ENCODE measurements around the gene TMEM255B.

Gene TMEM255B

GRCh38 chr13:113849546-113849945, 90.5 kb downstream of the TMEM255B start:
- no peak for DNase-seq (ENCODE audit: low read depth)

GRCh38 chr13:113849981-113850721, 91.1 kb downstream of the TMEM255B start:
- DNase-seq (ENCODE audit: low read depth), result no peak

GRCh38 chr13:113850722-113851479, 91.9 kb downstream of the TMEM255B start:
- no peak for DNase-seq (ENCODE audit: low read depth)

GRCh38 chr13:113851480-113851803, 92.4 kb downstream of the TMEM255B start:
- no peak for DNase-seq (ENCODE audit: low read depth)

GRCh38 chr13:113851826-113852535, 93.0 kb downstream of the TMEM255B start:
- no peak for DNase-seq (ENCODE audit: low read depth)

- no peak for DNase-seq (ENCODE audit: low read depth)
Measured at GRCh38 chr13:113852536-113853517, 93.8 kb downstream of the TMEM255B start.

GRCh38 chr13:113853518-113854237, 94.7 kb downstream of the TMEM255B start:
- DNase-seq (ENCODE audit: low read depth), result no peak

GRCh38 chr13:113854238-113855011, 95.4 kb downstream of the TMEM255B start:
- no peak for DNase-seq (ENCODE audit: low read depth)

GRCh38 chr13:113855012-113855921, 96.2 kb downstream of the TMEM255B start:
- DNase-seq (ENCODE audit: low read depth), result no peak

GRCh38 chr13:113855931-113856715, 97.1 kb downstream of the TMEM255B start:
- no peak for DNase-seq (ENCODE audit: low read depth)

- no peak for DNase-seq (ENCODE audit: low read depth)
Measured at GRCh38 chr13:113856716-113857065, 97.7 kb downstream of the TMEM255B start.

GRCh38 chr13:113857531-113858195, 98.6 kb downstream of the TMEM255B start:
- DNase-seq (ENCODE audit: low read depth), result no peak

- DNase-seq (ENCODE audit: low read depth), result no peak
Measured at GRCh38 chr13:113859311-113860050, 100.5 kb downstream of the TMEM255B start.

GRCh38 chr13:113860051-113860664, 101.1 kb downstream of the TMEM255B start:
- no peak for DNase-seq (ENCODE audit: low read depth)

GRCh38 chr13:113860665-113861432, 101.8 kb downstream of the TMEM255B start:
- no peak for DNase-seq (ENCODE audit: low read depth)

Measured in CMK (cell line).